ENCODE data around the gene CCL23.

DNA sequence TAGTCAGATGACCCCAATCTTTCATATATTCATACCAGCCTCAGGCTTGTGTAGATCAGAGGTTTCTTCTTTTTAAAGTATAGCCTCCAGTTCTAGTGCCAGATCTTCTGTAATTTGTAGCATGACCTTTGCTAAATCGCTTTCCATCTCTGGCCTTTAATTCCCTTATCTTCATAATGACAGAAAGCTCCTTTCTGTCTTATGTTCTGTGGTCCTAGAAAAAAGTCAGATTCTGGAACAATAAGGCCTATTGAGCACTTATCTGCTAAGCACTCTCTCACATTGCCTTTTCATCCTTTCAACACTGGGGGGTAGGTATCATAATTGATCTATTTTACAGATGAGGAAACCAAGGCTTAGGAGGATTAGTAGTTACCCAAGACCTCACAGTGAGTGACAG, 45.7 kb downstream of the CCL23 start:
- TF ChIP-seq EZH2 (IDR thresholded peaks at IDR 0.05) (no peak), POLR2AphosphoS5 (IDR thresholded peaks at IDR 0.05; ENCODE audit: borderline replicate concordance, low read depth, low read length) (no peak)
